GM23338 (cell line): ENCODE results near the gene CRKL. TPM values are rescaled to one million over a fixed set of nuclear protein-coding genes. Genes with fewer than 3 reads are reported as not detected.

ENCODE experiments used
- ATAC-seq: fragments of 200-7000 bp; cut with Tn5 transposase; 3 replicates; pipeline ENCODE4 v1.9.1; 2020
- DNase-seq: peaks from one replicate; pipeline ENCODE4 v3.0.0-alpha.2; 2015; ENCODE audit warnings: low spot score
- H2AFZ ChIP-seq: fragments of 200-600 bp; sonication (generic); 2 replicates; pipeline ENCODE4 v1.8.0; 2016; ENCODE audit warnings: antibody characterized with exemption, mild to moderate bottlenecking, moderate library complexity
- H3F3A ChIP-seq: fragments of 200-600 bp; sonication (generic); replicated peaks from 2 replicates; pipeline ENCODE4 v1.8.0; 2017; ENCODE audit warnings: antibody characterized with exemption, mixed run types, low read depth
- H3K27ac ChIP-seq: fragments of 200-600 bp; sonication (generic); 2 replicates; pipeline ENCODE4 v1.6.1; 2016; ENCODE audit warnings: low read depth
- H3K27me3 ChIP-seq: fragments of 200-600 bp; sonication (generic); 2 replicates; pipeline ENCODE4 v1.8.0; 2016; ENCODE audit warnings: mild to moderate bottlenecking, mixed run types, moderate library complexity; ENCODE audit not compliant: insufficient read depth
- H3K36me3 ChIP-seq: fragments of 200-600 bp; sonication (generic); 2 replicates; pipeline ENCODE4 v1.8.0; 2016; ENCODE audit warnings: mild to moderate bottlenecking; ENCODE audit not compliant: insufficient read depth
- H3K4me1 ChIP-seq: fragments of 200-600 bp; sonication (generic); 2 replicates; pipeline ENCODE4 v1.8.0; 2016; ENCODE audit warnings: mild to moderate bottlenecking, moderate library complexity; ENCODE audit not compliant: insufficient read depth
- H3K4me2 ChIP-seq: fragments of 200-600 bp; sonication (generic); 2 replicates; pipeline ENCODE4 v1.7.1; 2017; ENCODE audit warnings: mixed run types
- H3K4me3 ChIP-seq: fragments of 200-600 bp; sonication (generic); 2 replicates; pipeline ENCODE4 v1.6.1; 2016; ENCODE audit warnings: mixed run types
- H3K79me2 ChIP-seq: fragments of 200-600 bp; sonication (generic); replicated peaks from 2 replicates; pipeline ENCODE4 v1.8.0; 2017; ENCODE audit warnings: mild to moderate bottlenecking; ENCODE audit not compliant: insufficient read depth
- H3K9me2 ChIP-seq: fragments of 200-600 bp; sonication (generic); 2 replicates; pipeline ENCODE4 v1.8.0; 2017; ENCODE audit not compliant: insufficient read depth
- H4K20me1 ChIP-seq: fragments of 200-600 bp; sonication (generic); replicated peaks from 2 replicates; pipeline ENCODE4 v1.8.0; 2017; ENCODE audit warnings: mild to moderate bottlenecking; ENCODE audit not compliant: insufficient read depth
- H3K27ac Mint-ChIP-seq: 2 replicates; pipeline ENCODE4 v1.8.0; 2020; ENCODE audit warnings: inconsistent platforms, mild to moderate bottlenecking, moderate library complexity, mixed read lengths
- H3K27me3 Mint-ChIP-seq: 3 replicates; pipeline ENCODE4 v1.8.0; 2022; ENCODE audit warnings: low read depth, mild to moderate bottlenecking, moderate library complexity, mixed read lengths, inconsistent platforms; ENCODE audit not compliant: insufficient read depth, poor library complexity
- H3K36me3 Mint-ChIP-seq: 3 replicates; pipeline ENCODE4 v1.8.0; 2021; ENCODE audit warnings: low read depth, mild to moderate bottlenecking, inconsistent platforms, moderate library complexity, mixed read lengths
- H3K4me1 Mint-ChIP-seq: 3 replicates; pipeline ENCODE4 v1.8.0; 2020; ENCODE audit warnings: mild to moderate bottlenecking, inconsistent platforms, mixed read lengths
- H3K4me3 Mint-ChIP-seq: 3 replicates; pipeline ENCODE4 v1.8.0; 2021; ENCODE audit warnings: moderate library complexity, mild to moderate bottlenecking, inconsistent platforms, mixed read lengths
- H3K9me3 Mint-ChIP-seq: 3 replicates; pipeline ENCODE4 v1.8.0; 2020; ENCODE audit warnings: moderate library complexity, mild to moderate bottlenecking, inconsistent platforms, mixed read lengths
- CREB1 ChIP-seq: fragments of 250-450 bp; sonication (Bioruptor Pico); IDR thresholded peaks from 2 replicates; pipeline ENCODE4 v1.5.0; 2020; ENCODE audit warnings: low read depth, mild to moderate bottlenecking, moderate library complexity
- CTCF ChIP-seq, 2 experiments: fragments of 200-600 bp in 1 of 2; sonication (generic) in 1 of 2; conservative IDR thresholded peaks; 2 replicates each; pipeline versions ENCODE4 v1.5.1 to v1.6.1; 2016 to 2017; ENCODE audit warnings: antibody characterized with exemption in 2 of 2, low read depth in 2 of 2, mild to moderate bottlenecking in 2 of 2, moderate library complexity in 1 of 2
- ETS1 ChIP-seq: IDR thresholded peaks from 2 replicates; pipeline ENCODE4 v1.6.1; 2016; ENCODE audit warnings: antibody characterized with exemption
- EZH2 ChIP-seq: fragments of 200-600 bp; sonication (generic); IDR thresholded peaks from one replicate; pipeline ENCODE4 v1.8.0; 2017; ENCODE audit warnings: antibody characterized with exemption, mild to moderate bottlenecking, low read depth; ENCODE audit not compliant: unreplicated experiment
- EZH2phosphoT487 ChIP-seq: fragments of 200-600 bp; sonication (generic); IDR thresholded peaks from one replicate; pipeline ENCODE4 v1.8.1; 2018; ENCODE audit warnings: antibody characterized with exemption; ENCODE audit not compliant: unreplicated experiment
- JUNB ChIP-seq: IDR thresholded peaks from one replicate; pipeline ENCODE4 v1.6.1; 2016; ENCODE audit warnings: antibody characterized with exemption; ENCODE audit not compliant: unreplicated experiment
- NANOG ChIP-seq: IDR thresholded peaks from 2 replicates; pipeline ENCODE4 v1.6.1; 2016; ENCODE audit warnings: antibody characterized with exemption, borderline replicate concordance
- POLR2AphosphoS5 ChIP-seq: IDR thresholded peaks from 2 replicates; pipeline ENCODE4 v1.6.1; 2016; ENCODE audit warnings: antibody characterized with exemption, low read depth
- REST ChIP-seq: IDR thresholded peaks from one replicate; pipeline ENCODE4 v1.6.1; 2018; ENCODE audit warnings: antibody characterized with exemption; ENCODE audit not compliant: unreplicated experiment
- STAT1 ChIP-seq: IDR thresholded peaks from one replicate; pipeline ENCODE4 v1.6.1; 2016; ENCODE audit warnings: antibody characterized with exemption; ENCODE audit not compliant: unreplicated experiment
- ZNF114 ChIP-seq: fragments of 250-450 bp; sonication (Bioruptor Pico); IDR thresholded peaks from 2 replicates; pipeline ENCODE4 v1.5.0; 2020; ENCODE audit warnings: mild to moderate bottlenecking, moderate library complexity
- ZNF331 ChIP-seq: fragments of 250-450 bp; sonication (Bioruptor Pico); IDR thresholded peaks from 2 replicates; pipeline ENCODE4 v1.5.0; 2020; ENCODE audit warnings: low read depth, mild to moderate bottlenecking, moderate library complexity
- ZNF462 ChIP-seq: fragments of 250-450 bp; sonication (Bioruptor Pico); IDR thresholded peaks from 2 replicates; pipeline ENCODE4 v1.5.0; 2020; ENCODE audit warnings: mild to moderate bottlenecking, moderate library complexity
- polyA plus RNA-seq: library from polyadenylated mRNA; unstranded; fragments of >200 nt; fragmentation: Nextera tagmentation; extraction: Ambion mirVana; gene quantifications from 2 replicates; pipeline ENCODE4 v1.2.1, GENCODE V29; 2016
- total RNA-seq: library from RNA; depleted of rRNA; stranded (reverse); fragments of >200 nt; shearing (Covaris generic); gene quantifications from 2 replicates; pipeline ENCODE4 v1.2.3, GENCODE V29; 2014

CRKL gene
- total and polyA plus RNA-seq, 2 experiments from 2014 or later, result 39.5 to 104 TPM

GRCh38 chr22:20912494-20912893 lies 4.7 kb upstream of the CRKL start:
- peaks cover 8% of the 10 kb centered on the region for H3K27me3 Mint-ChIP-seq
- Histone ChIP-seq H3F3A (peaks cover 4% of the 10 kb centered on the region; the same call in 1 of the 2 replicates), H3K4me3 (no peak overlapping the region), H3K79me2 (peaks cover 2% of the 10 kb centered on the region), H4K20me1 (no peaks in the 10 kb centered on the region), H3K4me2 (no peak overlapping the region), H3K4me1 (peaks cover 6% of the 10 kb centered on the region; the same call in 1 of the 2 replicates), H3K27ac (no peak overlapping the region), H3K27me3 (no peaks in the 10 kb centered on the region), H3K36me3 (no peaks in the 10 kb centered on the region), H2AFZ (no peak overlapping the region), H3K9me2 (no peaks in the 10 kb centered on the region)
- H3K27ac Mint-ChIP-seq, result no peak overlapping the region
- H3K4me1 Mint-ChIP-seq, result peaks cover 6% of the 10 kb centered on the region; the same call in 1 of the 3 replicates
- no peak for DNase-seq
- no peak overlapping the region for H3K4me3 Mint-ChIP-seq
- ATAC-seq, result no peak
- H3K9me3 Mint-ChIP-seq, result no peaks in the 10 kb centered on the region
- H3K36me3 Mint-ChIP-seq, result no peaks in the 10 kb centered on the region
- no peak for TF ChIP-seq CREB1 (CRISPR knock-in tag)
- no peak for TF ChIP-seq NANOG
- TF ChIP-seq EZH2phosphoT487, result no peak
- no peak for TF ChIP-seq REST
- no peak for TF ChIP-seq CTCF (conservative IDR thresholded peaks at IDR 0.05; ENCODE audit: low read depth in 2 of 2)
- TF ChIP-seq JUNB, result no peak
- no peak for TF ChIP-seq ETS1
- no peak for TF ChIP-seq STAT1
- TF ChIP-seq ZNF462 (CRISPR knock-in tag), result no peak
- TF ChIP-seq ZNF331 (CRISPR knock-in tag), result no peak
- TF ChIP-seq EZH2, result no peak
- no peak for TF ChIP-seq ZNF114 (CRISPR knock-in tag)
- no peak for TF ChIP-seq POLR2AphosphoS5
